Activated CD8-positive, alpha-beta memory T cell treated with anti-CD3 and anti-CD28 coated beads, Interleukin-2, amount 50 U/mL, for 1 hour (primary cell): ENCODE results near the gene TCN2.
"Not testable (repeated sequence)": the region's sequence is repeated elsewhere in the genome, so short reads cannot be mapped to it uniquely, and the experiment has no call there.

Source experiments
- DNase-seq: peaks from one replicate; pipeline ENCODE4 v3.0.0-alpha.2; 2020; ENCODE audit errors: extremely low read depth

Gene TCN2

GRCh38 chr22:30575859-30576258 is 31.1 kb upstream of the TCN2 start:
- no peak for DNase-seq

- DNase-seq = no peak
Measured at GRCh38 chr22:30578481-30578880, 28.5 kb upstream of the TCN2 start.

DNA sequence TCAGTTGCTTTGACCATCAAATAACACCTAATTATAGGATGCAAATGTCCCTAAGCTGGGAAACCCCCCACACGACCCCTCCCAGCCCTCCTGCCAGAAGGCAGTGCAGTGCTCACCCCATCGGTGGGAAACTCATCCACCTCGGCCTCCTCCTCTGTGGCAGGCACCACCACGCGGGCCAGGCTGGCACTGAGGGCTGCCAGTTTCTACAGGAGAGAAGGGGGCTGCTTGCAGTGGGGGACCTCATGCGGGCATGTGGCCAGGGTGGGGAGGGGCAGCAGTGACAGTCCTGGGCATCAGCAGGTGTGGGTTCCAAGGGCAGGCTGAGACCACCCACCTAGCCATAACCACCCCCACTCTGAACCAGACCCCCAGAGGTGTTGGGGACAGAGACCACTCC is 26.1 kb upstream of the TCN2 start:
- no peak for DNase-seq

DNA sequence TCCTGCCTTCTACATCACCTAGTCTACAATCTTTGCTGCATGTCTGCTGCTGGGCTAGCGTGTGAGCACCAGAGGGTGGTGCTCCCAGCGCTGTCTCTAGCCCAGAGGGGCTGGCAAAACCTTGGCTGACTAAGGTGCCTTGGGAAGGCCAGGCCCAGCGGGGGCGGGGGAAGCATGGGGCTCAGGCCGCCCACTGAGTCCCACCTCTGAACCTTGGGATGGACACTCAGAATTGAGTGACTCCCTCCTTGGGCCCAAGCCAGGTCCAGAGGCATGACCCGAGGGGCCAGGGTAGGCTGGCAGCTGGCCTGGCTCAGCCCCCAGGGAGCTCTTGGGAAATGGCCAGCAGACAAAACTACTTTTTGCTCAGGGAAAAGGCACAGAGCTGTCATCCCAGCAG is 24.9 kb upstream of the TCN2 start:
- DNase-seq = no peak

DNA sequence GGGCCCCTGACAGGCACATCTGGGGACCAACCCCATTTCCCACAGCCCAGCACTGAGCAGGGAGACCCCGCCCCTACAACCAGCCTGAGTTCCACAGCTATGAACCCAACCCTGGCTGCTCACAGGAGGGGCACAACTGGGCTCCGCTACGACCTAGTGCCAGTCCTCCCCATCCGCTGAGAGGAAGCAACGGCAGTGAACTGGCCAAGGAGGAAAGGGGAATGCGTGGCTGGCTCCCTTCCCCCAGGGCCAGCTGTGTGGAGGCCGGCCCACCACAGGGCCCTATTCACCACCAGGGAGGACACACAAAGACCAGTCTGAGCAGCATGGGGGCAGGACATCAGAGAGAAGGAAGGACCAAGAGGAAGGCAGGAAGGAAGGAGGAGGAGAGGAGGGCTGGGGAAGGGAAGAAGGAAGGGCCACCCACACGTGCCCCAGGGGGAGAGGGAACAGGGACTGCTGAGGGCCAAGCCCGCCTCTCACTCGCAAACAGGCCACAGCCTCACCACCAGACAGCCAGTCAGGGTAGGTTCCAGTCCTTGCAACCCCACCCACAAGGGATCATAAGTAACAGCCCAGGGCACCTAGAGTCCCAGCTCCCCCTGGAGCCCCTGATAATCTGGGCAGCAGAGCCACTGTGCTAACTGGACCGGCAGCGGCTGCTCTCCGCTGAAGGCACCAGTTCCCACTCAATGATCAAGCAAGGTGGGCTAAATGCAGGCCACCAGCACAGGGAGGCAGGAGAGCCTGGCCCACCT is 24.0 kb upstream of the TCN2 start:
- DNase-seq = no peak

DNA sequence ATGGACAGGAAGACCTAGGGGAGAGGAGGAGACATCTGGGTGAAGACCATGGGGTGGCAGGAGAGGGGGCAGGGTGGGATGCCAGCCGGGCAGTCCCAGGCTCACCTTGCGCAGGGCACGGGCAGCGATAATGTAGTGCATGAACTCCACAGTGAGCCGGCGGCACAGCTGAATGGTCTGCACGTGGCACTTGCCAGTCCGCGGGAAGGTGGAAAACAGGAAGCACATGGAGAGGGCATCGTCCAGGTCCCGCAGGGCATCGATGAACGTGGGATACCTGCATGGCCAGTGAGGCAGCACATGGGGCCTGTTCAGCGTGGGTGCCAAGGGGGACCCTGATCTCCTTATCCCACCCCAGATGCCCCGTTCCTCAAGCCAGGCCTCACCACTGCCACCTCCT is 22.5 kb upstream of the TCN2 start:
- DNase-seq = no peak

DNA sequence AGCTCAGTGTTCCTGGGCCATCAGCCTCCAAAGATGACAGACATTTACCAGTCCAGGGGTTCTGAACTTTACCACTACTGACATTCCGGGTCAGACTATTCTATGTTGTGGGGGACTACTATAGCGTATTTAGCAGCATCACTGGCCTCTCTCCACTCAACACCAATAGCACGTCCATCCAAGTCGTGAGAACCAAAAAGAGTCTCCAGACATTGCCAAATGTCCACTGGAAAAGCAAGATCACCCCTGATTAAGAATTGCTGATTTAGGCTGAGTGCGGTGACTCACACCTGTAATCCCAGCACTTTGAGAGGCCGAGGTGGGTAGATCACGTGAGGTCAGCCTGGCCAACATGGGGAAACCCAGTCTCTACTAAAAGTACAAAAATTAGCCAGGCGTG is 20.6 kb upstream of the TCN2 start:
- no peak for DNase-seq

DNA sequence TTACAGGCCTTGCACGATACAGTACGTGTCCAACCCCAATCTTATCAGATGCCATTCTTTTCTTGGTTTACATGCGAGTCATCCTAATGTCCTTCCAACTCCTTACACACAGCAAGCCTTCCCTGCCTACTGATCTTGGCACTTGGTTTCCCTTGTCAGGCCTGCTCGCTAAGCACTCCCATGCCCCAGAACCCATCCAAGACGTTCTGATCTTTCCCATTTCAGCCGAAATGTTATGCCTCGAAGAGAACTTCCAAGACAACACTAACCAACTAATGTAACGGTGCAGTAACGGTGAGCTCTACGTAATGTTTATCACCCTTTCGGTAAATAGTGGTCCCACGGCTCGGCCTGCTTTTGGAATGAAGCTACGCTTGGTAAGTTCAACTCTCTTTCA is 15.8 kb upstream of the TCN2 start:
- DNase-seq = no peak

DNA sequence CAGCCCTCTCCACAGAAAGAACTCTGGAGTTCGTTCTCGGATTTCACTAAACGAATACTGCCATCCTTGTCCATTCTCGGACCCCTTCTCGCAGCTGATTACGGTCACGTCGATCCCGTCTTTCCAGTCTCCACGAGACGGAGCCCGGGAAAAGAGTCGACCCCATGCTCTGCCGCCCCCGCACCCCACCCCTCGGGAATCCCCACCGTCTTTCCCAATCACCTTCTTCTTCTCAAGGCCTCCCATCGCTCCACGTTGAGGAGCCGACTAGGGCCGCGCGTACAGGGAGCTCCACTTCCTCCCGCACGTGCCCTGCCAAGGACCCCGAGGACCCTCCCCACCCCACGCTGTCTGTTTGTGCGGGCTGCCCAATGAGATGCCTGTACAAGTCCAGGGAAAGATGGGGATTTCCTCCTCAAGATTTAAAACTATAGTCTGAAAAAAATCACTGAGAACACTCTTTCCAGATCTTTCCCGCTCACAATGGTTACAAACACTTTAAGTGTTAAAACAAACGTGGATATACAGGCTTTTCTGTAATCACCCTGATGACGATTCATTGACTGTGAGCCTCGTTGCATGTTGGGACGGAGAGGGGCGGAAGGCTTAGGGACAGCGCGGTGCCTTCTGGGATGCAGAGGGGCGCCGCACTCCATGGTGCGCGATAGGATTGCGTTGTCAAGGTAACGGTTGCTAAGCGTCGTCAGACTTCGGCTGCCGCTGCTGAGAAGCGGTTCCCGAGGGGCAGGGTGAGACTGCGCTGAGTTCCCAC is 15.2 kb upstream of the TCN2 start, which contains the start of gene PES1:
PES1 (minus strand) TSS at position 323 of the 772 bp plus-strand sequence; CDS start at position 246, 77 bp downstream.
- DNase-seq = peak; percentile 93

DNA sequence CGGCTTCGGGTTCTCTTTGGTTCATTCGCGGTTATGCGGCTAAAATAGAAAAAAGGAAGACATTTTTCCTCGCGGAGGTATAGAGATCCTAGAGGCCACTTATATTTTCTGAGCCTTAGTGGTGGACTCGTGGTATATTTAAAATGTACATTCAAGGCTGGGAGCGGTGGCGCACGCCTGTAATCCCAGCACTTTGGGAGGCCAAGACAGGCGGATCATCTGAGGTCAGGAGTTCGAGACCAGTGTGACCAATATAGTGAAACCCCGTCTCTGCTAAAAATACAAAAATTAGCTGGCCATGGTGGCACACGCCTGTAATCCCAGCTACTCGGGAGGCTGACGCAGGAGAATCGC is 14.6 kb upstream of the TCN2 start:
- DNase-seq = not testable (repeated sequence)

- no peak for DNase-seq
Measured at GRCh38 chr22:30596199-30596598, 10.8 kb upstream of the TCN2 start.

DNA sequence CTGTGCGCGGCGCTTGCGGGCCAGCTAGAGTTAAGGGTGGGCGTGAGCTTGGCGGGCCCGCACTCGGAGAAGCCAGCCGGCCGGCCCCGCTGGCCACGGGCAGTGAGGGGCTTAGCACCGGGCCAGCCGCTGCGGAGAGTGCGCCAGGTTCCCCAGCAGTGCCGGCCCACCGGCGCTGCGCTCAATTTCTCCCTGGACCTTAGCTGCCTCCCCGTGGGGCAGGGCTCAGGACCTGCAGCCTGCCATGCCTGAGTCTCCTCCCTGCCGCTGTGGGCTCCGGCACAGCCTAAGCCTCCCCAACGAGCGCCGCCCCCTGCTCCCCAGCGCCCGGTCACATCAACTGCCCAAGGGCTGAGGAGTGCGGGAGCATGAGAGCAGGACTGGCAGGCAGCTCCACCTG is 10.1 kb upstream of the TCN2 start:
- no peak for DNase-seq

DNA sequence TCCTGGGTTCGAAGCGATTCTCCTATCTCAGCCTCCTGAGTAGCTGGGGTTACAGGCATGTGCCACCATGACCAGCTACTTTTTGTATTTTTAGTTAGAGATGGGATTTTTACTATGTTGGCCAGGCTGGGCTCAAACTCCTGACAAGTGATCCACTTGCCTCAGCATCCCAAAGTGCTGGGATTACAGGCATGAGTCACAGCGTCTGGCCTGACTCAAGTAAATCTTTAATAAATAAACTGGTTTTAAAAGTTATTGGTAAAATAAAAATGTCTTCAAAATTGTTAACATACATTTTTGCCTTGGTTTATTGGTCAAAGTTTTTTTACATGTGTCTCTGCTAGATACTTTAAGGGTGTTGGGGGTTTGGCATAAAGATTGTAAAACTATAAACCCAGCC is 8.0 kb upstream of the TCN2 start:
- DNase-seq = no peak

DNA sequence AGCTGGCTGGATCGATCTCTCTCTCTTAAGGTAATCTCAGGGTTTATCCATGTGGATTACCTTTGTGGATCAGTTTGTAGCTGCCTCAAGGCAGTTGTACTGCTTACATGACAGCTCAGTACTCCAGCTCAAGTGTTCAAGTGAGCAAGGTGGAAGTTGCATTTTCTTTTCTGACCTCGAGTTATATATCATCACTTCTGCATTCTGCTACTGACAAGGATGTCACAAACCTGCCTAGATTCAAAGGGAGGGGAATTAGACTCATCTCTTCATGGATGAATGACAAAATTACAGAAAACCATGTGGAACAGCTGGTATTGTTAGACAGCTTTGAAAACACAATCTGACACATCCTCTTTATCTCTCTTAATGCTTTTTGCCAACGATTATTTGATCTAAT is 6.1 kb upstream of the TCN2 start:
- no peak for DNase-seq

DNA sequence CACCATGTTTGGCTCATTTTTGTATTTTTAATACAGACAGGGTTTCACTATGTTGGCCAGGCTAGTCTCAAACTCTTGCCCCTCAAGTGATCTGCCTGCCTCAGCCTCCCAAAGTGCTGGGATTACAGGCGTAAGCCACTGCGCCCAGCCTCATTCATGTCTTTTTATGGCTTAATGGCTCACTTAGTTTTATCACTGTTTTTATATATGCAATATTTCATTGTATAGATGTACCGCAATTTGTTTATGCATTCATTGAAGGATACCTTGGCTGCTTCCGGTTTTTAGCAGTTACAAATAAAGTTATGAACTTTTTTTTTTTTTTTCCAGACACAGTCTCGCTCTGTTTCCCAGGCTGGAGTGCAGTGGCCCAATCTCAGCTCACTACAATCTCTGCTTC is 5.5 kb upstream of the TCN2 start:
- no peak for DNase-seq

DNA sequence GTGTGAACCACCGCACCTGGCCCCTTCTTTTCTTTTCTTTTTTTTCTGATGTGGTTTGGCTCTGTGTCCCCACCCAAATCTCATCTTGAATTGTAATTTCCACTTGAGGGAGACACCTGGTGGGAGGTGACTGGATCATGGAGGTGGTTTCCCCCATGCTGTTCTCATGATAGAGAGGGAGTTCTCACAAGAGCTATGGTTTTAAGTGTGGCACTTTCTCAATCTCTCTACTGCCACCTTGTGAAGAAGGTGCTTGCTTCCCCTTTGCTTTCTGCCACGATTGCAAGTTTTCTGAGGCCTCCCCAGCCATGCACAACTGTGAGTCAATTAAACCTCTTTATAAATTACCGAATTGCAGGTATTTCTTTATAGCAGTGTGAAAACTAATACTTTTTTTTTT is 4.9 kb upstream of the TCN2 start:
- DNase-seq = no peak

DNA sequence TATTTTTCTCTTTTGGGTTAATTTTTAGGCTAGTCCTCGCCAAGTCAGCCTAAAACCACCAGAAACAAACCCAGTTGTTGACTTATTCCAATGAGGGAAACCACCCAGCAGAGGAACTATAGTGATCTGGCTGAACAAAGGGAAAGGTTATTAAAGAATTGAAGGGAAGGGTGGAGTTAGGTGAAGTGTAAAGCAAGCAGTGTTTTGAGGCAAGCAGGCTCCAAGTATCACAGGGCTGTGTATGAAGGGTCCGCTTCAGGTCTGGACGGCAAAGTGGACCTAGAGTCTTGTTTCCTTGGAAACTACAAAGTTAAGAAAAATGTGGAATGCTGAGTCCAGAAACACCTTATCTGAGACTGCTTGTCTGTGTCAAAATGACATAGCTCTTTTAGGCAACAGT is 3.2 kb upstream of the TCN2 start:
- no peak for DNase-seq

DNA sequence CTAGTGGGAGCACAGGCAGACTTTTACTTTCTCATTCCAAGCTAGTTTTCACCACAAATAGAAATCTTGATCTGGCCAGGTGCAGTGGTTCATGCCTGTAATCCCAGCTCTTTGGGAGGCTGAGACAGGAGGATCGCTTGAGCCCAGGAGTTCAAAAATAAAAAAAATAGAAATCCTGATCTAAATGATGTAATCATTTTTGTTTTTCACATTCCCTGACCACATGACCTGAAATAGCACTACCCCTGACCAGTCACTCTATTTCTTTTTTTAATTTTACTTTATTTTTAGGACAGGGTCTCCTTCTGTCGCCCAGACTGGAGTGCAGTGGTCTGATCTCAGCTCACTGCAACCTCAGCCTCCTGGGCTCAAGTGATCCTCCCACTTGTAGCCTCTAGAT is 2.3 kb upstream of the TCN2 start:
- no peak for DNase-seq

DNA sequence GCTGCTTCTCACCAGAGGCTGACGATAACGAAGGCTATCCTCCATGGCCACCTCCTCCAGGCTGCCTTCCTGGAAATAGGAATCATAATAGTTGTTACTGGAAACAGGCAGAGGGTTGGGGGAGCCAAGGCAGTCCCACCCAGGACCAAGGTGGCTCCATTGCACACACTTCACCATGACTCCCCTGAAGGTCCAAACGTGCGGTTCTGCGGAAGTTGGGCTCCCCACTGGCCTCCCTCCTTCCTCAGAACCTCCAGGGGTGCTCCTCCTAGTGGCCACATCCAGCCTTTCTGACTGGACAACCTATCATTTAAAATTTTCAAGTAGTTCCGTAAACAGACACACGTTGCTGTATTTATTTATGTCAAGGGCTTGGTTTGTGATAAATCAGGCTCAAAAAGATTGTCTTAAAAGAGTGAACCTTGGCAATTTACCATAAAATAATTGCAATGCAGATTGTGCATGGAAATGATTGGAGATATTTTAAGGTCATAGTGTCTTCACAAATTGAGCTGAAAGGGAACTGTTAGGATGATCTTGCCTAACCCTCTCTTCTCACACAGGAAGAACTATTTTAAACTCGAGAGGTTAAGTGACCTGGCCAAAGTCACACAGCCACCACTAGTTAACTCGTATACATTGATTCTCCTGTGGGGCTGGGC is 1.4 kb upstream of the TCN2 start:
- DNase-seq = no peak

DNA sequence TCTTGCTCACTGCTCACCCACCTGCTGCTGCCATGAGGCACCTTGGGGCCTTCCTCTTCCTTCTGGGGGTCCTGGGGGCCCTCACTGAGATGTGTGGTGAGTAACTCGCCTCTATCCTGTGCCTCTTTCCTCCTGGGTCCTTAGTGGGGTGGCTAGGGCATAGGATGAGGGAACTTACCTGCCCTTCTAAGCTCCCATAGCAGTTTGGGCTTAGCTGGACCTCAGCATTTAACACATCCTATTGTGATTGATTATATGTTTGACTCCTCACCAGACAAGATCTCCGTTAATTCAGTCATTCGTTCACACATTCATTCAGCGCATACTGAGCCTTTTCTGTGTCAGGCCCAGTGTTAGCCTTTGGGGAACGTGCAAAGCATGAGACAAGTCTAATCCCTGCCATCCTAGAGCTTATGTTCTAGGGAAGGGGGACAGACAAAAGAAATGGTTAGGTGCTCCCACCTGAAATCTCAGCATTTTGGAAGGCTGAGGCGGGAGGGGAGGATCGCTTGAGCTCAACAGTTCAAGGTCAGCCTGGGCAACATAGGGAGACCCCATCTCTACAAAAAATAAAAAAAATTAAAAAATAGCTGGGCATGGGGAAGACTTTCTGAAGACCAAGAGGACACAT is 441 bp downstream of the TCN2 start:
- no peak for DNase-seq

DNA sequence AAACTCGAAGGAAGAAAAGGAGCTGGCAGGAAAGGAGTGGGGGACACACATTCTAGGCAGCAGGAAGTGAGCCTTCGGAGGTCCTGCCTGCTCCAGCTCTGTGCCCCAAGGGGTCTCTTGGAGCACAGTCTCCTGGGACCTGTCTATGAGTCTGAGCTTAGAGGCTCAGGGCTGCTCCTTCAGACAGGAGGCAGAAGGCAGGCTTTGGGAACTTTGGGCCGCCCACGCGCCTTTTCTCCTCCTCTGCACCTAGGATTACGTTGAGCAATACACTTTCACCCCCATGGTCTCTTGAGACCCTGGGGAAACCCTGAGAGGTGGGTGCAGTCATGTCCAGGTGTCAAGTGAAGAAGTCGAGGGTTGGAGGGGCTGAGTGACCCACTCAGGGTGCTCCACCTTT is 965 bp downstream of the TCN2 start:
- no peak for DNase-seq
